Prostate gland (tissue), 2 donors: ENCODE data around the gene PDE4D. TPM values are rescaled to one million over a fixed set of nuclear protein-coding genes. Genes with fewer than 3 reads are reported as not detected.

Experiments used
- DNase-seq: peaks from one replicate; pipeline ENCODE4 v3.0.0-alpha.2; 2019; ENCODE audit warnings: low spot score
- H3K27ac ChIP-seq, 2 donors: fragments of 200-600 bp; sonication (generic); 2 replicates each; pipeline ENCODE4 v1.5.1; 2017 to 2019
- H3K27me3 ChIP-seq: fragments of 200-600 bp; sonication (generic); replicated peaks from 2 replicates; pipeline ENCODE4 v1.5.1; 2019; ENCODE audit not compliant: insufficient read depth
- H3K36me3 ChIP-seq, 2 donors: fragments of 200-600 bp; sonication (generic); 1 replicate in 1 of 2; 2 replicates in 1 of 2; pipeline versions ENCODE4 v1.5.1 to v1.8.1; 2017 to 2019
- H3K4me1 ChIP-seq: fragments of 200-600 bp; sonication (generic); replicated peaks from 2 replicates; pipeline ENCODE4 v1.5.1; 2019
- H3K4me3 ChIP-seq, 2 donors: fragments of 200-600 bp; sonication (generic); 2 replicates each; pipeline ENCODE4 v1.5.1; 2017 to 2019
- H3K9me3 ChIP-seq: fragments of 200-600 bp; sonication (generic); 2 replicates; pipeline ENCODE4 v1.5.1; 2017
- CTCF ChIP-seq, 4 experiments: fragments of 200-600 bp in 2 of 4; fragments of 450-650 bp in 2 of 4; sonication (generic) in 2 of 4; IDR thresholded peaks; 1 replicate in 3 of 4; 2 replicates in 1 of 4; pipeline ENCODE4 v1.5.1; 2016 to 2019; ENCODE audit warnings: antibody characterized with exemption in 4 of 4, mild to moderate bottlenecking in 2 of 4, moderate library complexity in 2 of 4
- POLR2A ChIP-seq: fragments of 450-650 bp; IDR thresholded peaks from one replicate; pipeline ENCODE4 v1.6.1; 2016; ENCODE audit warnings: antibody characterized with exemption, mild to moderate bottlenecking
- POLR2AphosphoS5 ChIP-seq: sonication (generic); formaldehyde crosslinking; IDR thresholded peaks from one replicate; pipeline ENCODE4 v1.6.1; 2017; ENCODE audit warnings: antibody characterized with exemption
- WGBS: methylation state at CpG from one replicate; pipeline ENCODE4 v1.1.5; 2018; 5-methylcytosine and 5-hydroxymethylcytosine counted together
- intact Hi-C: fragments of 100-400 bp; cut with DNase I; formaldehyde crosslinking; loops from one replicate; pipeline ENCODE4 v1.14.2; 2022
- total RNA-seq, 2 donors: library from RNA; depleted of rRNA; stranded (reverse); fragments of >200 nt; gene quantifications; one replicate each; pipeline ENCODE4 v1.1.0, GENCODE V29; 2016

Gene PDE4D
- total RNA-seq, 2 donors from 2014 or later: 64.2 to 75.6 TPM

- no peak for TF ChIP-seq CTCF (IDR thresholded peaks at IDR 0.05)
- no peak for TF ChIP-seq POLR2A
- no peak for TF ChIP-seq POLR2AphosphoS5
- Histone ChIP-seq H3K9me3 (no peaks in the 10 kb centered on the region), H3K36me3 (no peaks in the 10 kb centered on the region), H3K4me3 (no peak overlapping the region), H3K4me1 (peaks cover 2% of the 10 kb centered on the region), H3K27me3 (no peaks in the 10 kb centered on the region), H3K27ac (no peak overlapping the region)
- intact Hi-C loops: no loop called here
- 71% methylated on average over 6 of the region's 6 CpGs for WGBS
- DNase-seq: no peak
Observed at GRCh38 chr5:59537961-59538749, 355.4 kb downstream of the PDE4D start.

- no peak overlapping the region for H3K4me3 ChIP-seq
- intact Hi-C loops: no loop called here
Observed at GRCh38 chr5:59536875-59537274, 356.7 kb downstream of the PDE4D start.

GRCh38 chr5:59535561-59535960 is 358.0 kb downstream of the PDE4D start:
- H3K27me3 ChIP-seq: no peaks in the 10 kb centered on the region
- DNase-seq: no peak
- H3K4me3 ChIP-seq: no peak overlapping the region
- H3K9me3 ChIP-seq: no peaks in the 10 kb centered on the region
- WGBS: 42% methylated on average over 2 of the region's 2 CpGs
- H3K4me1 ChIP-seq: no peaks in the 10 kb centered on the region
- H3K27ac ChIP-seq: no peak overlapping the region
- TF ChIP-seq POLR2A: no peak
- TF ChIP-seq CTCF (IDR thresholded peaks at IDR 0.05): no peak
- TF ChIP-seq POLR2AphosphoS5: no peak
- H3K36me3 ChIP-seq: no peaks in the 10 kb centered on the region
- intact Hi-C loops: no loop called here

More at GRCh38 chr5:59536875-59537274, 356.7 kb downstream of the PDE4D start:
- WGBS: 62% methylated on average over 2 of the region's 2 CpGs
- Histone ChIP-seq H3K27me3 (no peaks in the 10 kb centered on the region), H3K9me3 (no peaks in the 10 kb centered on the region), H3K36me3 (no peaks in the 10 kb centered on the region), H3K27ac (no peak overlapping the region), H3K4me1 (no peaks in the 10 kb centered on the region)
- no peak for TF ChIP-seq POLR2AphosphoS5
- no peak for TF ChIP-seq CTCF (IDR thresholded peaks at IDR 0.05)
- TF ChIP-seq POLR2A: no peak
- DNase-seq: no peak

- Histone ChIP-seq H3K4me3 (no peak overlapping the region), H3K4me1 (no peaks in the 10 kb centered on the region), H3K27me3 (no peaks in the 10 kb centered on the region), H3K9me3 (no peaks in the 10 kb centered on the region), H3K36me3 (no peaks in the 10 kb centered on the region), H3K27ac (no peak overlapping the region)
- intact Hi-C loops: no loop called here
- DNase-seq: no peak
- TF ChIP-seq POLR2AphosphoS5 (no peak), POLR2A (no peak), CTCF (IDR thresholded peaks at IDR 0.05) (no peak)
Observed at GRCh38 chr5:59533730-59534108, 359.8 kb downstream of the PDE4D start.
